H1 (cell line): ENCODE data around the gene MS4A6A. TPM values are rescaled to one million over a fixed set of nuclear protein-coding genes. Genes with fewer than 3 reads are reported as not detected.

Experiments
- CTCF ChIA-PET: fragments of 300-600 bp; sonication (Branson Sonifier 250); formaldehyde crosslinking; loops from one replicate; lab custom pipeline; 2021; ENCODE audit not compliant: partially characterized antibody; lab: Charles Lee
- POLR2A ChIA-PET: fragments of 300-600 bp; sonication (Branson Sonifier 250); formaldehyde crosslinking; loops from one replicate; lab custom pipeline; 2021; ENCODE audit warnings: inconsistent platforms; ENCODE audit not compliant: partially characterized antibody; lab: Charles Lee
- DNase-seq, 2 experiments: peaks; one replicate each; pipeline versions ENCODE4 v3.0.0 to v3.0.0-alpha.2; 2010 to 2022; ENCODE audit warnings: low spot score in 2 of 2, low read depth in 1 of 2, mixed read lengths in 1 of 2
- FAIRE-seq: peaks from 2 replicates; lab custom pipeline; 2011; peaks lifted over from hg19 to GRCh38; lab: Jason Lieb, UNC
- H2AFZ ChIP-seq: 2 replicates; pipeline ENCODE4 v1.8.1; 2012; ENCODE audit warnings: low read length, inconsistent platforms
- H2AK5ac ChIP-seq: 2 replicates; pipeline ENCODE4 v1.6.1; 2013; ENCODE audit warnings: low read depth, low read length
- H2BK120ac ChIP-seq: replicated peaks from 2 replicates; pipeline ENCODE3; 2013; ENCODE audit warnings: low read depth, low read length, inconsistent platforms
- H2BK12ac ChIP-seq: 2 replicates; pipeline ENCODE4 v1.6.1; 2013; ENCODE audit warnings: low read depth, low read length
- H2BK15ac ChIP-seq: 2 replicates; pipeline ENCODE4 v1.6.1; 2013; ENCODE audit warnings: low read length
- H2BK20ac ChIP-seq: 2 replicates; pipeline ENCODE4 v1.6.1; 2013; ENCODE audit warnings: low read length
- H2BK5ac ChIP-seq: 2 replicates; pipeline ENCODE4 v1.6.1; 2013; ENCODE audit warnings: low read depth, low read length
- H3K14ac ChIP-seq: 2 replicates; pipeline ENCODE4 v1.6.1; 2013; ENCODE audit warnings: inconsistent platforms; ENCODE audit not compliant: insufficient read length
- H3K18ac ChIP-seq: 2 replicates; pipeline ENCODE4 v1.6.1; 2013; ENCODE audit warnings: low read length; ENCODE audit errors: extremely low read depth
- H3K23ac ChIP-seq: 2 replicates; pipeline ENCODE4 v1.6.1; 2013; ENCODE audit warnings: inconsistent platforms; ENCODE audit not compliant: insufficient read length
- H3K23me2 ChIP-seq: 2 replicates; pipeline ENCODE4 v1.6.1; 2013; ENCODE audit warnings: low read depth, low read length
- H3K27ac ChIP-seq: 2 replicates; pipeline ENCODE4 v1.6.1; 2011; ENCODE audit warnings: low read depth, low read length, inconsistent platforms
- H3K27me3 ChIP-seq, 4 experiments: replicated peaks in 1 of 4; 1 replicate in 1 of 4; 2 replicates in 3 of 4; pipeline versions ENCODE4 v1.6.1 to v1.8.1; 2011 to 2013; ENCODE audit warnings: low read length in 3 of 4, mild to moderate bottlenecking in 3 of 4, inconsistent platforms in 2 of 4, mixed read lengths in 2 of 4, moderate library complexity in 1 of 4; ENCODE audit not compliant: control insufficient read depth in 3 of 4, insufficient read depth in 3 of 4; ENCODE audit errors: extremely low read depth in 1 of 4
- H3K36me3 ChIP-seq, 4 experiments: 2 replicates each; pipeline versions ENCODE4 v1.6.1 to v1.8.1; 2011 to 2013; ENCODE audit warnings: mild to moderate bottlenecking in 4 of 4, low read length in 3 of 4, moderate library complexity in 2 of 4, control low read depth in 1 of 4, inconsistent platforms in 1 of 4; ENCODE audit not compliant: insufficient read depth in 4 of 4, control insufficient read depth in 2 of 4
- H3K4ac ChIP-seq: replicated peaks from 2 replicates; pipeline ENCODE3; 2013; ENCODE audit warnings: low read length, low read depth, mixed read lengths, inconsistent platforms; ENCODE audit not compliant: insufficient read length
- H3K4me1 ChIP-seq, 4 experiments: replicated peaks in 1 of 4; 1 replicate in 1 of 4; 2 replicates in 3 of 4; pipeline versions ENCODE4 v1.6.1 to v1.8.1; 2011 to 2013; ENCODE audit warnings: low read length in 3 of 4, inconsistent platforms in 2 of 4, mixed read lengths in 1 of 4; ENCODE audit not compliant: insufficient read depth in 4 of 4, control insufficient read depth in 3 of 4
- H3K4me2 ChIP-seq, 2 experiments: 2 replicates each; pipeline versions ENCODE4 v1.6.1 to v1.8.1; 2011 to 2013; ENCODE audit warnings: low read depth in 2 of 2, low read length in 2 of 2, control low read depth in 1 of 2, inconsistent platforms in 1 of 2, mild to moderate bottlenecking in 1 of 2; ENCODE audit not compliant: insufficient read depth in 1 of 2
- H3K4me3 ChIP-seq, 4 experiments: fragments of 200-600, 300-600 bp in 1 of 4; sonication (generic), shearing (Covaris generic), sonication (Bioruptor Twin) in 1 of 4; 2 replicates each; pipeline versions ENCODE4 v1.5.1 to v1.8.1; 2011 to 2016; ENCODE audit warnings: low read length in 4 of 4, low read depth in 3 of 4, control low read depth in 2 of 4, inconsistent platforms in 2 of 4, mild to moderate bottlenecking in 2 of 4, mixed read lengths in 1 of 4, moderate library complexity in 1 of 4; ENCODE audit not compliant: insufficient read depth in 2 of 4; ENCODE audit errors: extremely low read depth in 1 of 4
- H3K56ac ChIP-seq: replicated peaks from 2 replicates; pipeline ENCODE3; 2013; ENCODE audit warnings: low read depth, mild to moderate bottlenecking, mixed read lengths, low read length, inconsistent platforms; ENCODE audit not compliant: insufficient read length
- H3K79me1 ChIP-seq: 2 replicates; pipeline ENCODE4 v1.6.1; 2013; ENCODE audit warnings: low read depth, low read length, control low read depth
- H3K79me2 ChIP-seq, 2 experiments: 2 replicates each; pipeline versions ENCODE4 v1.6.1 to v1.8.1; 2012 to 2013; ENCODE audit warnings: low read length in 2 of 2, mild to moderate bottlenecking in 2 of 2, inconsistent platforms in 1 of 2; ENCODE audit not compliant: insufficient read depth in 2 of 2, control insufficient read depth in 1 of 2
- H3K9ac ChIP-seq, 4 experiments: replicated peaks in 1 of 4; 1 replicate in 1 of 4; 2 replicates in 3 of 4; pipeline versions ENCODE4 v1.6.1 to v1.8.1; 2011 to 2013; ENCODE audit warnings: low read depth in 3 of 4, low read length in 3 of 4, control low read depth in 2 of 4, mild to moderate bottlenecking in 2 of 4, moderate library complexity in 2 of 4, inconsistent platforms in 1 of 4; ENCODE audit errors: extremely low read depth in 1 of 4
- H3K9me3 ChIP-seq, 2 experiments: 2 replicates each; pipeline versions ENCODE4 v1.6.1 to v1.8.1; 2012 to 2013; ENCODE audit warnings: mild to moderate bottlenecking in 2 of 2, moderate library complexity in 2 of 2, control low read depth in 1 of 2, inconsistent platforms in 1 of 2, low read depth in 1 of 2, low read length in 1 of 2, mixed read lengths in 1 of 2; ENCODE audit not compliant: insufficient read depth in 2 of 2
- H4K20me1 ChIP-seq, 2 experiments: replicated peaks in 1 of 2; 2 replicates each; pipeline versions ENCODE3 to v1.8.1; 2011 to 2013; ENCODE audit warnings: inconsistent platforms in 2 of 2, low read length in 2 of 2, mild to moderate bottlenecking in 1 of 2; ENCODE audit not compliant: insufficient read depth in 2 of 2, control insufficient read depth in 1 of 2
- H4K5ac ChIP-seq: 2 replicates; pipeline ENCODE4 v1.6.1; 2013; ENCODE audit warnings: low read length, low read depth, mixed read lengths, inconsistent platforms; ENCODE audit not compliant: insufficient read length
- H4K8ac ChIP-seq: 2 replicates; pipeline ENCODE4 v1.8.0; 2013; ENCODE audit warnings: mild to moderate bottlenecking, moderate library complexity, low read length, inconsistent platforms; ENCODE audit not compliant: insufficient read depth; ENCODE audit errors: extremely low read depth
- H4K91ac ChIP-seq: replicated peaks from 2 replicates; pipeline ENCODE3; 2013; ENCODE audit warnings: low read length, mixed read lengths, inconsistent platforms; ENCODE audit not compliant: insufficient read length
- BACH1 ChIP-seq: IDR thresholded peaks from 2 replicates; pipeline ENCODE4 v1.6.1; 2012; ENCODE audit warnings: low read length, improper control_type of control experiment
- CTBP2 ChIP-seq: IDR thresholded peaks from 2 replicates; pipeline ENCODE4 v1.7.0; 2011; ENCODE audit warnings: borderline replicate concordance, mild to moderate bottlenecking, moderate library complexity, mixed read lengths, low read length; ENCODE audit not compliant: insufficient read depth, insufficient read length
- SP2 ChIP-seq: IDR thresholded peaks from 2 replicates; pipeline ENCODE4 v1.6.1; 2012; ENCODE audit warnings: mild to moderate bottlenecking, low read length, inconsistent platforms
- SP4 ChIP-seq: IDR thresholded peaks from 2 replicates; pipeline ENCODE4 v1.6.1; 2012; ENCODE audit warnings: low read length, inconsistent platforms
- WGBS, 2 experiments: shearing (Covaris generic) in 1 of 2; methylation state at CpG; one replicate each; pipeline versions ENCODE4 v1.1.6 to v1.1.7; 2013 to 2015; ENCODE audit warnings: low lambda C conversion rate in 2 of 2, mixed read lengths in 2 of 2, inconsistent platforms in 1 of 2, low coverage in 1 of 2, missing lambda C conversion rate in 1 of 2; ENCODE audit not compliant: insufficient replicate concordance in 2 of 2, insufficient coverage in 1 of 2, insufficient read length in 1 of 2; ENCODE audit errors: extremely low coverage in 1 of 2, missing lambda C conversion rate in 1 of 2; 5-methylcytosine and 5-hydroxymethylcytosine counted together
- polyA plus RNA-seq, 7 experiments: library from polyadenylated mRNA; depleted of rRNA in 3 of 7; stranded (reverse) in 5 of 7; unstranded in 2 of 7; fragments of >200 nt in 5 of 7; fragments of 200-250 nt in 2 of 7; gene quantifications; 1 replicate in 5 of 7; 2 replicates in 1 of 7; 4 replicates in 1 of 7; pipeline versions ENCODE4 v1.2.1 to v1.2.3, GENCODE V29; 2011 to 2013; ENCODE audit warnings: missing spikeins in 2 of 7, mixed read lengths in 2 of 7
- total RNA-seq: library from RNA; stranded (reverse); fragmentation: NEBNext Ultra II Directional; extraction: Animal tissue kit (Norgen Biotek cat#: 25700); gene quantifications from 2 replicates; pipeline ENCODE4 v1.2.1, GENCODE V29; 2021
- TF ChIP-seq, protein P1 (sequence below): IDR thresholded peaks from 2 replicates; pipeline ENCODE4 v1.6.1; 2011; ENCODE audit warnings: low read length, improper control_type of control experiment

MS4A6A gene
- total and polyA plus RNA-seq, 2 of the 8 experiments (the other 6 are each of a cell fraction or from before 2014, with no cell fraction given), result not detected

DNA sequence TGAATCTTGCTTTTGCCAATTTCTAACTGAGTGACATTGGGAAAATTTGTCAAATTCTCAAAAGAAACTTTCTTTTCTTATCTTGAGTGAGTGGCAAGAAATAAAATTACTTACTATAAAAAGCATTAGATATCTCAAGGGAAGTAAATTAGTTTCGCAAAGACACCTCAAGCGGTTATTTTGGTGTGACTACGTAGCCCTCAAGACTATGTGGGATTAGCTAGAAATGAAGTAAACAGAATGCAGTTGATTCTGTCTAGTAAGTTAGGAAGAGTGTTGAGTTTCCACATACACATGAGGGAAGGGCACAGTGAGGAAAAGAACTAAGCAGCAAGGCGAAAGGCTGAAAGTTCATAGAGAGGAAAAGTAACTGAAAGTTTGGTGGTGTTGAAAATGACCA is 28.3 kb upstream of the MS4A6A start:
- Histone ChIP-seq H3K4me1 (peaks cover 0 to 3% (median 0%) of the 10 kb centered on the region in 4 experiments; a peak in 1 of 7 replicates), H3K27ac (no peak overlapping the region), H3K4ac (no peak overlapping the region), H4K8ac (no peak overlapping the region), H2BK15ac (no peak overlapping the region), H2BK20ac (no peak overlapping the region), H3K9me3 (no peaks in the 10 kb centered on the region), H3K4me3 (no peak overlapping the region), H3K36me3 (no peaks in the 10 kb centered on the region), H3K23me2 (no peaks in the 10 kb centered on the region), H3K56ac (no peak overlapping the region), H2AK5ac (no peak overlapping the region), H3K23ac (no peak overlapping the region), H4K5ac (no peak overlapping the region), H3K79me1 (no peaks in the 10 kb centered on the region), H4K20me1 (no peaks in the 10 kb centered on the region), H2BK120ac (no peak overlapping the region), H3K18ac (no peak overlapping the region), H2BK12ac (no peak overlapping the region), H3K4me2 (no peak overlapping the region), H4K91ac (no peak overlapping the region), H3K79me2 (no peaks in the 10 kb centered on the region), H3K14ac (no peak overlapping the region), H3K27me3 (no peaks in the 10 kb centered on the region), H2BK5ac (no peak overlapping the region), H3K9ac (no peak overlapping the region), H2AFZ (no peak overlapping the region)
- DNase-seq, result no peak
- ChIA-PET POLR2A (no interaction called here), CTCF (no interaction called here)
- 95% methylated on average over 4 of the region's 4 CpGs; no CpG with 5 or more reads in 1 of the 2 experiments for WGBS, 2 experiments
- no peak for FAIRE-seq
- TF ChIP-seq SP4 (no peak), CTBP2 (no peak), SP2 (no peak), BACH1 (no peak)
- TF ChIP-seq, protein P1, sequence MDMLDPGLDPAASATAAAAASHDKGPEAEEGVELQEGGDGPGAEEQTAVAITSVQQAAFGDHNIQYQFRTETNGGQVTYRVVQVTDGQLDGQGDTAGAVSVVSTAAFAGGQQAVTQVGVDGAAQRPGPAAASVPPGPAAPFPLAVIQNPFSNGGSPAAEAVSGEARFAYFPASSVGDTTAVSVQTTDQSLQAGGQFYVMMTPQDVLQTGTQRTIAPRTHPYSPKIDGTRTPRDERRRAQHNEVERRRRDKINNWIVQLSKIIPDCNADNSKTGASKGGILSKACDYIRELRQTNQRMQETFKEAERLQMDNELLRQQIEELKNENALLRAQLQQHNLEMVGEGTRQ, result no peak
